A549 (cell line): ENCODE data around the gene TBX1. TPM values are rescaled to one million over a fixed set of nuclear protein-coding genes. Genes with fewer than 3 reads are reported as not detected.

Source experiments
- ATAC-seq, 2 experiments: fragments of 200-7000 bp in 1 of 2; fragments of >200 bp in 1 of 2; cut with Nextera tagmentation in 1 of 2; cut with Tn5 transposase in 1 of 2; 3 replicates each; pipeline versions ENCODE4 v1.8.0 to v1.9.1; 2018 to 2020; ENCODE audit warnings: mild to moderate bottlenecking in 1 of 2, moderate library complexity in 1 of 2
- CTCF ChIA-PET: fragments of 300-600 bp; sonication (Branson Sonifier 250); formaldehyde crosslinking; extraction: SDS; loops from one replicate; lab custom pipeline; 2021; ENCODE audit warnings: antibody characterized with exemption, inconsistent platforms; lab: Yijun Ruan, JAX
- POLR2A ChIA-PET: fragments of 350-600 bp; formaldehyde crosslinking; extraction: SDS; loops from one replicate; lab custom pipeline; 2021; ENCODE audit warnings: antibody characterized with exemption, inconsistent platforms; lab: Yijun Ruan, JAX
- DNase-seq, 2 experiments: peaks; one replicate each; pipeline versions ENCODE4 v3.0.0 to v3.0.0-alpha.2; 2011 to 2016; ENCODE audit warnings: low read depth in 1 of 2, low spot score in 1 of 2
- FAIRE-seq: peaks from 2 replicates; lab custom pipeline; 2011; peaks lifted over from hg19 to GRCh38; lab: Jason Lieb, UNC
- H3K27ac ChIP-seq, 2 experiments: fragments of >200 bp; sonication (Bioruptor Twin); formaldehyde crosslinking; 3 replicates each; pipeline ENCODE4 v1.5.1; 2016 to 2017
- H3K4me1 ChIP-seq: fragments of >200 bp; sonication (Bioruptor Twin); formaldehyde crosslinking; 3 replicates; pipeline ENCODE4 v1.6.1; 2016
- H3K4me2 ChIP-seq: fragments of >200 bp; sonication (Bioruptor Twin); formaldehyde crosslinking; 3 replicates; pipeline ENCODE4 v1.6.1; 2016
- H3K4me3 ChIP-seq: fragments of >200 bp; sonication (Bioruptor Twin); formaldehyde crosslinking; 3 replicates; pipeline ENCODE4 v1.5.1; 2016
- H3K9me3 ChIP-seq: fragments of >200 bp; sonication (Bioruptor Twin); formaldehyde crosslinking; 3 replicates; pipeline ENCODE4 v1.6.1; 2016
- CBX8 ChIP-seq: fragments of 200-600 bp; sonication (generic); IDR thresholded peaks from 2 replicates; pipeline ENCODE4 v1.6.1; 2016
- CEBPB ChIP-seq, 2 experiments: fragments of >200 bp in 1 of 2; sonication (Bioruptor Twin) in 1 of 2; formaldehyde crosslinking in 1 of 2; IDR thresholded peaks; 2 replicates each; pipeline ENCODE4 v1.6.1; 2012 to 2016
- CHD4 ChIP-seq: fragments of 200-600 bp; sonication (generic); IDR thresholded peaks from 2 replicates; pipeline ENCODE4 v1.6.1; 2016; ENCODE audit warnings: antibody characterized with exemption, mild to moderate bottlenecking, borderline replicate concordance
- E2F6 ChIP-seq: IDR thresholded peaks from 2 replicates; pipeline ENCODE4 v1.6.1; 2012; ENCODE audit warnings: low read depth, borderline replicate concordance
- HDAC2 ChIP-seq: fragments of 200-600 bp; sonication (generic); IDR thresholded peaks from 2 replicates; pipeline ENCODE4 v1.6.1; 2016
- HES2 ChIP-seq: fragments of >200 bp; sonication (Bioruptor Twin); formaldehyde crosslinking; IDR thresholded peaks from 2 replicates; pipeline ENCODE4 v1.6.1; 2016
- HMGXB4 ChIP-seq: fragments of 250-450 bp; sonication (Bioruptor Pico); IDR thresholded peaks from 2 replicates; pipeline ENCODE4 v1.5.0; 2021; ENCODE audit warnings: mild to moderate bottlenecking, moderate library complexity, borderline replicate concordance
- HOXA7 ChIP-seq: fragments of 250-450 bp; sonication (Bioruptor Pico); IDR thresholded peaks from 2 replicates; pipeline ENCODE4 v1.5.0; 2020; ENCODE audit warnings: mild to moderate bottlenecking, moderate library complexity
- HOXB5 ChIP-seq: fragments of 250-450 bp; sonication (Bioruptor Pico); IDR thresholded peaks from 2 replicates; pipeline ENCODE4 v1.5.0; 2020; ENCODE audit warnings: mild to moderate bottlenecking, moderate library complexity
- JUN ChIP-seq, 2 experiments: fragments of >200 bp; sonication (Bioruptor Twin); formaldehyde crosslinking; IDR thresholded peaks; 2 replicates in 1 of 2; 3 replicates in 1 of 2; pipeline ENCODE4 v1.6.1; 2016 to 2017
- MYC ChIP-seq: IDR thresholded peaks from 2 replicates; pipeline ENCODE4 v1.6.1; 2012; ENCODE audit warnings: mild to moderate bottlenecking, inconsistent platforms, low read length, improper control_type of control experiment, borderline replicate concordance
- NFE2L2 ChIP-seq: fragments of 150-350 bp; conservative IDR thresholded peaks from 2 replicates; pipeline ENCODE4 v1.6.1; 2014; ENCODE audit warnings: low read length
- NR3C1 ChIP-seq: fragments of >200 bp; sonication (Bioruptor Twin); formaldehyde crosslinking; IDR thresholded peaks from 3 replicates; pipeline ENCODE4 v1.6.1; 2017
- PHF8 ChIP-seq: fragments of 200-600 bp; sonication (generic); IDR thresholded peaks from 2 replicates; pipeline ENCODE4 v1.6.1; 2016; ENCODE audit warnings: low read depth, mild to moderate bottlenecking, antibody characterized with exemption, moderate library complexity, borderline replicate concordance
- POLR2AphosphoS2 ChIP-seq: conservative IDR thresholded peaks from 2 replicates; pipeline ENCODE4 v1.6.1; 2012; ENCODE audit warnings: low read length, improper control_type of control experiment, inconsistent platforms
- RARB ChIP-seq: fragments of 250-450 bp; sonication (Bioruptor Pico); IDR thresholded peaks from 2 replicates; pipeline ENCODE4 v1.8.0; 2021; ENCODE audit warnings: mild to moderate bottlenecking, moderate library complexity
- RFX5 ChIP-seq: fragments of 450-650 bp; IDR thresholded peaks from 2 replicates; pipeline ENCODE4 v1.7.1; 2014; ENCODE audit warnings: antibody characterized with exemption, mild to moderate bottlenecking, moderate library complexity
- SMC3 ChIP-seq: fragments of >200 bp; sonication (Bioruptor Twin); formaldehyde crosslinking; IDR thresholded peaks from 3 replicates; pipeline ENCODE4 v1.6.1; 2018; ENCODE audit warnings: inconsistent platforms
- SREBF2 ChIP-seq: fragments of 450-650 bp; IDR thresholded peaks from 2 replicates; pipeline ENCODE4 v1.6.1; 2014; ENCODE audit warnings: mild to moderate bottlenecking, moderate library complexity
- TFCP2L1 ChIP-seq: fragments of 250-450 bp; sonication (Bioruptor Pico); IDR thresholded peaks from 2 replicates; pipeline ENCODE4 v1.5.0; 2021; ENCODE audit warnings: mild to moderate bottlenecking
- ZSCAN20 ChIP-seq: fragments of 250-450 bp; sonication (Bioruptor Pico); IDR thresholded peaks from 2 replicates; pipeline ENCODE4 v1.8.0; 2022; ENCODE audit warnings: mild to moderate bottlenecking, moderate library complexity
- WGBS: methylation state at CpG from one replicate; pipeline ENCODE4 v1.1.6; 2017; ENCODE audit errors: missing lambda C conversion rate; 5-methylcytosine and 5-hydroxymethylcytosine counted together
- polyA plus RNA-seq, 4 experiments: library from polyadenylated mRNA; depleted of rRNA in 3 of 4; stranded (reverse); fragments of >200 nt; fragmentation: RNase III in 1 of 4; extraction: RNeasy Plus Mini Kit Qiagen cat#74134 plus additional on column Dnase treatment in 1 of 4; gene quantifications; 2 replicates in 3 of 4; 3 replicates in 1 of 4; pipeline ENCODE4 v1.2.3, GENCODE V29; 2011 to 2017
- TF ChIP-seq, protein P1 (sequence below): fragments of 250-450 bp; sonication (Bioruptor Pico); IDR thresholded peaks from 2 replicates; pipeline ENCODE4 v1.5.0; 2020; ENCODE audit warnings: low read depth, mild to moderate bottlenecking, moderate library complexity

TBX1 gene
- polyA plus RNA-seq, 2 of the 4 experiments (the other 2 are of a cell fraction), result 0.30 to 2.8 TPM

GRCh38 chr22:19714312-19715187 lies 46.0 kb upstream of the TBX1 start, which contains the start of gene SEPTIN5:
Gene SEPTIN5 (plus strand): TSS chr22:19714503. CDS start chr22:19714589, 86 bp downstream.
- CTCF ChIA-PET, result interaction anchor here (1.2 to 2.9 kb wide), 3 partner anchors 9 to 85 kb away, joined by 3 to 13 read pairs (median 6); no protein-coding TSS in a partner anchor
- DNase-seq (no peak), FAIRE-seq (no peak), ATAC-seq (no peak)
- peak within 1 kb of the TSS; percentile 99 for H3K4me2 ChIP-seq
- TF ChIP-seq, protein P1, sequence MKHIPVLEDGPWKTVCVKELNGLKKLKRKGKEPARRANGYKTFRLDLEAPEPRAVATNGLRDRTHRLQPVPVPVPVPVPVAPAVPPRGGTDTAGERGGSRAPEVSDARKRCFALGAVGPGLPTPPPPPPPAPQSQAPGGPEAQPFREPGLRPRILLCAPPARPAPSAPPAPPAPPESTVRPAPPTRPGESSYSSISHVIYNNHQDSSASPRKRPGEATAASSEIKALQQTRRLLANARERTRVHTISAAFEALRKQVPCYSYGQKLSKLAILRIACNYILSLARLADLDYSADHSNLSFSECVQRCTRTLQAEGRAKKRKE, result no peak
- TF ChIP-seq JUN (IDR thresholded peaks at IDR 0.05) (no peak), RFX5 (no peak), HOXA7 (CRISPR knock-in tag) (no peak), HES2 (no peak), HOXB5 (no peak), SREBF2 (no peak), PHF8 (no peak), MYC (no peak), TFCP2L1 (CRISPR knock-in tag) (no peak), HDAC2 (no peak), POLR2AphosphoS2 (no peak), CHD4 (no peak), NR3C1 (no peak), RARB (no peak), SMC3 (no peak), CBX8 (no peak), CEBPB (IDR thresholded peaks at IDR 0.05) (no peak), HMGXB4 (CRISPR knock-in tag) (no peak), ZSCAN20 (CRISPR knock-in tag) (no peak)
- WGBS, result no CpG with 5 or more reads among the region's 106 CpGs
- POLR2A ChIA-PET, result no interaction called here
- H3K27ac ChIP-seq, result peak within 1 kb of the TSS; percentile 62 to 90
- peak within 1 kb of the TSS; percentile 63 for H3K4me3 ChIP-seq
- peaks cover 9% of the 10 kb centered on the region; the same call in 1 of the 3 replicates for H3K4me1 ChIP-seq
- H3K9me3 ChIP-seq, result no peaks in the 10 kb centered on the region

DNA sequence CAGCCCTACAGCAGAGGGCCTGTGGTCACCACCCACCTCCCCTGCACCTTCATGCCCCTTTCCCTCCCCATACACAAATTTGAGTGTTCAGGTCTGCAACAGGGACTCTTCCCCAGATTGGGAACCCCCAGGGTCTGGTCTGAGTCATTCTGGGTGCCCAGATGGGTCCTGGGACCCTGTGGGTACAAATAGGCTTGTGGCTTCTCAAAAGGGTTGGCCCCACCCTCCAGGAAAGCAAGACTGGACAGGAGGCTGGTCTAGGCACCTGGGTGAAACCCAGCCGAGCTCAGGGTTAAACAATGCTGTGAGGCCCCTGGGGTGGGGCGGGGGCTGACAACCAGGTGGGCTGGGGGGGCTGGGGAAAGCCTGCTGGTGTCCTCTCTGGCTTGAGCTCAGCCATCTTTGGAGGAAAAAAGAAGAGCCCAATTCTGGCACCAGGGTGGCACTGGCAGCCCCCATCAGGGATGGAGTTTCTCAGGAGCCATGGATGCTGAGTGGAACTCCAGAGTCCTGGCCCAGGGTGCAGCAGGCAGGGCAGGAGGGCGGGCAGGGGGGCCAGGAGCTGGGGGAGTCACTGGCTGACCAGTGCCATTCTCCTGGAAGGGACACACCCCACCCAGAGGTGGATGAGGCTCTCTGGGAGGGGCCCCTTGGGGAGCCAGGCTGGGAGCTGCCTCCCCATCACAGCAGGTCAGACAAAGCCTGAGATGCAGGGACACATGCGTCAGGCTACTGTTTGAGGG lies 45.2 kb upstream of the TBX1 start:
- no peak for DNase-seq
- Histone ChIP-seq H3K4me3 (peak overlapping the region; percentile 63), H3K9me3 (no peaks in the 10 kb centered on the region), H3K4me2 (peak overlapping the region; percentile 99), H3K27ac (peak overlapping the region in 1 of 2 experiments; percentile 90; a peak in 3 of 6 replicates), H3K4me1 (peaks cover 9% of the 10 kb centered on the region; the same call in 1 of the 3 replicates)
- CTCF ChIA-PET, result interaction anchor here (0.6 to 2.9 kb wide), 5 partner anchors 9 to 195 kb away, joined by 3 to 13 read pairs (median 3); no protein-coding TSS in a partner anchor
- 100% methylated on average over 1 of the region's 4 CpGs for WGBS
- FAIRE-seq, result no peak
- no peak for TF ChIP-seq E2F6
- TF ChIP-seq NFE2L2, result no peak
- POLR2A ChIA-PET, result no interaction called here
- ATAC-seq, result no peak
